ENCODE results near the gene PPARGC1A.
A peak's percentile ranks its signal among the peaks of the same experiment; 100 is the strongest.

The PPARGC1A gene

DNA sequence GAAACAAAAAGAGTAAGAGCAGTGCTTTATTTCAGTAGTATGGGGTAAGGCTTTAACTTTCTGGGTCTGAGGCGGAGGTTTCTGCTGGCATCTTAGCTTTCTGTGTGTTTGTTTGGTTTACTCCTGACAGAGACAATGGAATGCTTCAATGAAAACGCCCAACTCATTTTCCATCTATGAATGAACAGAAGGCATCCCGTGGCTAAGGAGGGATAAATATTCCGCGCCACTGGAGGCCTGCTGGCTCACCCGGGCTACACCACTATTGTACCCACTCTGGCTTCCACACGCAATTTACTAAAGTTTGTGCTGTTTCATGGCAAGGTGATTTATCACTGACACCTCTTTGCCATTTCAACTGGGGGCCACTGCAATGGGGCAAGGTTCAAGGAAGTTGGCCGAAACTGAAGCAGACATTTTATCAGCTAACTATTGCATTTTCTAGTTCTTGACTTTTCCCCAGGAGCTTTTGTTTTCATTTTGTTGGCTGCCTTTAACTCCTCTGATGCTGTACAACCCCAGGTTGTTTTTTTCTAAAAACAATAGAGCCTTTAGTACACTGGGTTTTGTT lies 32.8 kb upstream of the PPARGC1A start:
- TF ChIP-seq CREB1 (IDR thresholded peaks at IDR 0.05; ENCODE audit: low read depth) (no peak), TAF1 (IDR thresholded peaks at IDR 0.05; ENCODE audit: low read depth) (no peak), ZBTB7A (IDR thresholded peaks at IDR 0.05; ENCODE audit: low read depth) (no peak), EGR1 (IDR thresholded peaks at IDR 0.05) (no peak), NFIC (IDR thresholded peaks at IDR 0.05) (peak; percentile 67), YY1 (IDR thresholded peaks at IDR 0.05; ENCODE audit: low read depth) (no peak), EP300 (IDR thresholded peaks at IDR 0.05; ENCODE audit: borderline replicate concordance) (peak; percentile 91), RAD21 (IDR thresholded peaks at IDR 0.05; ENCODE audit: low read depth) (no peak; the same call in 1 of the 2 replicates), CEBPB (IDR thresholded peaks at IDR 0.05) (no peak), TEAD4 (IDR thresholded peaks at IDR 0.05) (peak; percentile 84), FOXM1 (IDR thresholded peaks at IDR 0.05; ENCODE audit: borderline replicate concordance, low read depth) (peak; percentile 68; the same call in 1 of the 2 replicates), TCF12 (IDR thresholded peaks at IDR 0.05; ENCODE audit: low read depth) (peak; percentile 70; the same call in 1 of the 2 replicates)
- TF ChIP-seq, protein P1, sequence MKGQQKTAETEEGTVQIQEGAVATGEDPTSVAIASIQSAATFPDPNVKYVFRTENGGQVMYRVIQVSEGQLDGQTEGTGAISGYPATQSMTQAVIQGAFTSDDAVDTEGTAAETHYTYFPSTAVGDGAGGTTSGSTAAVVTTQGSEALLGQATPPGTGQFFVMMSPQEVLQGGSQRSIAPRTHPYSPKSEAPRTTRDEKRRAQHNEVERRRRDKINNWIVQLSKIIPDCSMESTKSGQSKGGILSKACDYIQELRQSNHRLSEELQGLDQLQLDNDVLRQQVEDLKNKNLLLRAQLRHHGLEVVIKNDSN (IDR thresholded peaks at IDR 0.05), result no peak
- TF ChIP-seq, protein P2, sequence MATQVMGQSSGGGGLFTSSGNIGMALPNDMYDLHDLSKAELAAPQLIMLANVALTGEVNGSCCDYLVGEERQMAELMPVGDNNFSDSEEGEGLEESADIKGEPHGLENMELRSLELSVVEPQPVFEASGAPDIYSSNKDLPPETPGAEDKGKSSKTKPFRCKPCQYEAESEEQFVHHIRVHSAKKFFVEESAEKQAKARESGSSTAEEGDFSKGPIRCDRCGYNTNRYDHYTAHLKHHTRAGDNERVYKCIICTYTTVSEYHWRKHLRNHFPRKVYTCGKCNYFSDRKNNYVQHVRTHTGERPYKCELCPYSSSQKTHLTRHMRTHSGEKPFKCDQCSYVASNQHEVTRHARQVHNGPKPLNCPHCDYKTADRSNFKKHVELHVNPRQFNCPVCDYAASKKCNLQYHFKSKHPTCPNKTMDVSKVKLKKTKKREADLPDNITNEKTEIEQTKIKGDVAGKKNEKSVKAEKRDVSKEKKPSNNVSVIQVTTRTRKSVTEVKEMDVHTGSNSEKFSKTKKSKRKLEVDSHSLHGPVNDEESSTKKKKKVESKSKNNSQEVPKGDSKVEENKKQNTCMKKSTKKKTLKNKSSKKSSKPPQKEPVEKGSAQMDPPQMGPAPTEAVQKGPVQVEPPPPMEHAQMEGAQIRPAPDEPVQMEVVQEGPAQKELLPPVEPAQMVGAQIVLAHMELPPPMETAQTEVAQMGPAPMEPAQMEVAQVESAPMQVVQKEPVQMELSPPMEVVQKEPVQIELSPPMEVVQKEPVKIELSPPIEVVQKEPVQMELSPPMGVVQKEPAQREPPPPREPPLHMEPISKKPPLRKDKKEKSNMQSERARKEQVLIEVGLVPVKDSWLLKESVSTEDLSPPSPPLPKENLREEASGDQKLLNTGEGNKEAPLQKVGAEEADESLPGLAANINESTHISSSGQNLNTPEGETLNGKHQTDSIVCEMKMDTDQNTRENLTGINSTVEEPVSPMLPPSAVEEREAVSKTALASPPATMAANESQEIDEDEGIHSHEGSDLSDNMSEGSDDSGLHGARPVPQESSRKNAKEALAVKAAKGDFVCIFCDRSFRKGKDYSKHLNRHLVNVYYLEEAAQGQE (IDR thresholded peaks at IDR 0.05; ENCODE audit: low read depth), result no peak
- TF ChIP-seq, protein P3, sequence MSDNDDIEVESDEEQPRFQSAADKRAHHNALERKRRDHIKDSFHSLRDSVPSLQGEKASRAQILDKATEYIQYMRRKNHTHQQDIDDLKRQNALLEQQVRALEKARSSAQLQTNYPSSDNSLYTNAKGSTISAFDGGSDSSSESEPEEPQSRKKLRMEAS (IDR thresholded peaks at IDR 0.05), result no peak

DNA sequence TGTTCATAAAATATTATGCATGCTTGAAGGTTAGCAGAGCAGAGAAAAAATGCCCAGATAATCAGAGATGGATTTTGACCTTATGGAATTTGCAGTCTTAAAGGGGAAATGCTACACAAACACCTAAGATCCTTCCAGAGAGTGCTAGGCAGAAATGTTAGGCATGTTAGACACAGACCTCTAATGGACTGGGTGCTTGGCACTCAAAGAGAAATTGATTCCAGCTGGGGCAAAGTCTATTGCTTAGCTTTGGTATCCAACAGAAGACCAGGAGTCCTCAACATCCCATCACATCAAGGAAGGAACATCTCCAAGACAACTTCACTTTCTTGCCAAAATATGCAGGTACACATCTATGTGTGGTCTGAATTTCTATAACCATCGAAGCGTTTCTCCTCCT lies 32.2 kb upstream of the PPARGC1A start:
- TF ChIP-seq EP300 (IDR thresholded peaks at IDR 0.05; ENCODE audit: borderline replicate concordance), result peak; percentile 2; the same call in 1 of the 2 replicates
- TF ChIP-seq, protein P3 (IDR thresholded peaks at IDR 0.05), result no peak
- no peak for TF ChIP-seq TAF1 (IDR thresholded peaks at IDR 0.05; ENCODE audit: low read depth)

DNA sequence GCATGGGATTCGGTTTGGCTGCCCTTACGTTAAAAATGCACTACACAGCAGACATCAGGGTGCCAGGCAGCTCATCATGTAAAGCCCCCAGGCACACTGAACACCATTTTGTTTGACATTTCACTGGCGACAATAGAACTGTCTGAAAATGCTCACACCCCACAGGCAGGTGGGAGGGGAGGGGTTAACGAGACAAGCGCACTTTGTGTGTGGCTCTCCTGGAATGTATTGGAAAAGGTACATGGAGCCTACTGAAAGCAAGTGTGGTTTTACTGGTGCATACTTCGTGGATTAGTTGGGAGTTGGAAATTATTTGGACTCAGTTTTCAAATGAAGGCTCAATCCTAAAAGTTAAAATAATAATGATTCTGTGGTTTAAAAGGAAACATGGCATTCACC lies 31.6 kb upstream of the PPARGC1A start:
- TF ChIP-seq EGR1 (IDR thresholded peaks at IDR 0.05), result no peak
- TF ChIP-seq TEAD4 (IDR thresholded peaks at IDR 0.05), result peak; percentile 36; the same call in 1 of the 2 replicates
- no peak for TF ChIP-seq CEBPB (IDR thresholded peaks at IDR 0.05)
- TF ChIP-seq, protein P3 (IDR thresholded peaks at IDR 0.05), result no peak
- no peak for TF ChIP-seq TAF1 (IDR thresholded peaks at IDR 0.05; ENCODE audit: low read depth)
- no peak for TF ChIP-seq FOXM1 (IDR thresholded peaks at IDR 0.05; ENCODE audit: borderline replicate concordance, low read depth)
- TF ChIP-seq YY1 (IDR thresholded peaks at IDR 0.05; ENCODE audit: low read depth), result no peak
- 0 out of 2 replicates have a peak, but pooled peaks have one; percentile 9 for TF ChIP-seq EP300 (IDR thresholded peaks at IDR 0.05; ENCODE audit: borderline replicate concordance)
- TF ChIP-seq, protein P1 (IDR thresholded peaks at IDR 0.05), result no peak
- no peak for TF ChIP-seq TCF12 (IDR thresholded peaks at IDR 0.05; ENCODE audit: low read depth)
- no peak for TF ChIP-seq CREB1 (IDR thresholded peaks at IDR 0.05; ENCODE audit: low read depth)

DNA sequence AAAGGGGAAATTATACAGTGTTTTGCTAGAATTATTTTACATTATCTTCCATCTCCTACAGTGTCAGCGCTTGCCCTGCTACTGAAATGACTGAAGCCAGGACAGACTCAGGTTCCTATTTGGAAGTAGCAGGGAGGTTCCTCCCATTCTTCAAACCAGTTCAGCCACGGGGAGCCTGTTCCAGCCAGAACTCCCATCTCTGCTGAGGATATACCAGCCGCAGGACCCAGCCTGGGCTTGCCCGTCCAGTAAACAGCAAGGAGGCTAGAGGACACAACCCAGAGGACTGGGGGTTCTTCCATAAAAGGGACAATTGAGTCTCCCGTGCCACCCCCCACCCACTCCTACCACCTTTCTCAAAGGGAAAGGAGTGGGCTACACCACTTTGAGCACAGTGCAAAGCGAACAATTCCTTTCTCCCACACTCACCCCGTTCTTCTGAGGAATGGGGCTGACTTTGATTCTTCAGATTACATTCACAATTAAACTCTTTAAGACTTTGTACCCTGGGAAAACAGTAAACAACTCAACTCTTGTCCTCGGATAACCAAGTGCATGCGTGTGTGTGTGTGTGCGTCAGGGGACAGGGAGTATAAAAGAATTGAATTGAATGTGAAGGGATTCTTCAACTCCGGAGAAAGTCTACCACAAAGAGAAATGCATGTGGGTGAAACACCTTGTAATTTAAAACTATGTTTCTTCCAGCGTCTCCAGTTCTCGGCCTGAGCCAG lies 31.0 kb upstream of the PPARGC1A start:
- TF ChIP-seq CEBPB (IDR thresholded peaks at IDR 0.05) (no peak), EGR1 (IDR thresholded peaks at IDR 0.05) (no peak), FOXM1 (IDR thresholded peaks at IDR 0.05; ENCODE audit: borderline replicate concordance, low read depth) (no peak), TEAD4 (IDR thresholded peaks at IDR 0.05) (no peak), EP300 (IDR thresholded peaks at IDR 0.05; ENCODE audit: borderline replicate concordance) (no peak), TCF12 (IDR thresholded peaks at IDR 0.05; ENCODE audit: low read depth) (no peak), YY1 (IDR thresholded peaks at IDR 0.05; ENCODE audit: low read depth) (no peak), ZBTB7A (IDR thresholded peaks at IDR 0.05; ENCODE audit: low read depth) (no peak), CREB1 (IDR thresholded peaks at IDR 0.05; ENCODE audit: low read depth) (no peak), TAF1 (IDR thresholded peaks at IDR 0.05; ENCODE audit: low read depth) (no peak), RAD21 (IDR thresholded peaks at IDR 0.05; ENCODE audit: low read depth) (no peak), NFIC (IDR thresholded peaks at IDR 0.05) (no peak)
- TF ChIP-seq, protein P1 (IDR thresholded peaks at IDR 0.05), result no peak
- TF ChIP-seq, protein P2 (IDR thresholded peaks at IDR 0.05; ENCODE audit: low read depth), result no peak
- TF ChIP-seq, protein P3 (IDR thresholded peaks at IDR 0.05), result no peak

Measured in Ishikawa (cell line).